Measurements from ENCODE around the gene ABCD2. TPM values are rescaled to one million over a fixed set of nuclear protein-coding genes. Genes with fewer than 3 reads are reported as not detected.

ABCD2 gene
- total and polyA plus RNA-seq, 9 of the 15 experiments (the other 6 are each of a cell fraction or from before 2014, with no cell fraction given), result 0.01 to 0.08 (median 0.04) TPM; not detected in 3

GRCh38 chr12:39581592-39581991, 38.0 kb downstream of the ABCD2 start (continued):
- no peak for TF ChIP-seq TOE1 (IDR thresholded peaks at IDR 0.05; ENCODE audit: borderline replicate concordance)
- TF ChIP-seq TOE1 (CRISPR knock-in tag; IDR thresholded peaks at IDR 0.05; ENCODE audit: borderline replicate concordance, low read depth), result no peak
- TF ChIP-seq RBFOX2 (IDR thresholded peaks at IDR 0.05; ENCODE audit: low read depth, low read length), result no peak
- TF ChIP-seq CBFA2T2 (conservative IDR thresholded peaks at IDR 0.05), result no peak
- no peak for TF ChIP-seq THRA (IDR thresholded peaks at IDR 0.05)
- no peak for TF ChIP-seq THRAP3 (IDR thresholded peaks at IDR 0.05; ENCODE audit: borderline replicate concordance)
- TF ChIP-seq ZBTB7A (IDR thresholded peaks at IDR 0.05; ENCODE audit: borderline replicate concordance, control insufficient read depth, low read depth, low read length), result no peak
- TF ChIP-seq ZNF140 (CRISPR knock-in tag; IDR thresholded peaks at IDR 0.05), result no peak
- TF ChIP-seq KAT8 (IDR thresholded peaks at IDR 0.05; ENCODE audit: low read depth), result no peak
- TF ChIP-seq SMARCE1 (IDR thresholded peaks at IDR 0.05), result no peak
- TF ChIP-seq KDM2B (CRISPR knock-in tag; IDR thresholded peaks at IDR 0.05), result no peak
- no peak for TF ChIP-seq NRF1 (conservative IDR thresholded peaks at IDR 0.05 in 1 of 2, IDR thresholded peaks at IDR 0.05 in 1 of 2)
- no peak for TF ChIP-seq HNRNPUL1 (IDR thresholded peaks at IDR 0.05; ENCODE audit: low read length)
- no peak for TF ChIP-seq ZNF12 (CRISPR knock-in tag; IDR thresholded peaks at IDR 0.05)
- no peak for TF ChIP-seq ZNF239 (CRISPR knock-in tag; IDR thresholded peaks at IDR 0.05)
- TF ChIP-seq REST (IDR thresholded peaks at IDR 0.05; ENCODE audit: borderline replicate concordance), result no peak
- TF ChIP-seq REST (CRISPR knock-in tag; IDR thresholded peaks at IDR 0.05; ENCODE audit: low read depth), result no peak
- no peak for TF ChIP-seq ATF2 (CRISPR knock-in tag; IDR thresholded peaks at IDR 0.05)
- TF ChIP-seq ZBTB1 (CRISPR knock-in tag; IDR thresholded peaks at IDR 0.05; ENCODE audit: borderline replicate concordance, low read depth), result no peak
- TF ChIP-seq JUND (IDR thresholded peaks at IDR 0.05; ENCODE audit: borderline replicate concordance, low read depth, low read length), result no peak
- 0 out of 3 replicates have a peak, but pooled peaks have one; percentile 36 for TF ChIP-seq JUND (tag; IDR thresholded peaks at IDR 0.05; ENCODE audit: borderline replicate concordance, low read depth, low read length)
